ENCODE data around the gene MRPL52.
"Not testable (repeated sequence)": the region's sequence is repeated elsewhere in the genome, so short reads cannot be mapped to it uniquely, and the experiment has no call there.

Gene MRPL52

GRCh38 chr14:22852599-22852939, 22.9 kb downstream of the MRPL52 start:
- DNase-seq, result no peak

- peak in 51 of 56 donors; percentile 20 to 94 (median 71) for DNase-seq
These were observed 23.5 kb downstream of the MRPL52 start for GRCh38 chr14:22852940-22853767.

- DNase-seq, result not testable (repeated sequence)
These were observed 24.6 kb downstream of the MRPL52 start for GRCh38 chr14:22854296-22854695.

- DNase-seq, result no peak
These were observed 25.5 kb downstream of the MRPL52 start for GRCh38 chr14:22854963-22855724.

GRCh38 chr14:22856428-22856827, 26.7 kb downstream of the MRPL52 start:
- no peak for DNase-seq

- DNase-seq, result not testable (repeated sequence)
These were observed 30.7 kb downstream of the MRPL52 start for GRCh38 chr14:22860377-22860776.

- DNase-seq, result no peak
These were observed 32.0 kb downstream of the MRPL52 start for GRCh38 chr14:22861651-22862050.

- no peak for DNase-seq
These were observed 35.3 kb downstream of the MRPL52 start for GRCh38 chr14:22864979-22865378.

- DNase-seq, result no peak
These were observed 36.0 kb downstream of the MRPL52 start for GRCh38 chr14:22865424-22866405.

GRCh38 chr14:22866874-22867273, 37.2 kb downstream of the MRPL52 start:
- no peak for DNase-seq

- no peak for DNase-seq
These were observed 41.1 kb downstream of the MRPL52 start for GRCh38 chr14:22870811-22871223.

GRCh38 chr14:22871224-22872032, 41.7 kb downstream of the MRPL52 start, which contains the start of gene LRP10:
LRP10 (plus strand) TSS chr14:22871740; CDS start chr14:22872304, 564 bp downstream.
- peak; percentile 27 to 95 (median 82) for DNase-seq

- peak in 47 of 56 donors; percentile 26 to 87 (median 61) for DNase-seq
These were observed 42.5 kb downstream of the MRPL52 start for GRCh38 chr14:22872033-22872832.

- no peak for DNase-seq
These were observed 43.3 kb downstream of the MRPL52 start for GRCh38 chr14:22872833-22873520.

- no peak for DNase-seq
These were observed 45.5 kb downstream of the MRPL52 start for GRCh38 chr14:22875003-22875747.

GRCh38 chr14:22875748-22876319, 46.1 kb downstream of the MRPL52 start:
- no peak for DNase-seq

GRCh38 chr14:22877000-22877501, 47.4 kb downstream of the MRPL52 start:
- DNase-seq, result no peak
